ENCODE data around the gene SCN2A.

DNA sequence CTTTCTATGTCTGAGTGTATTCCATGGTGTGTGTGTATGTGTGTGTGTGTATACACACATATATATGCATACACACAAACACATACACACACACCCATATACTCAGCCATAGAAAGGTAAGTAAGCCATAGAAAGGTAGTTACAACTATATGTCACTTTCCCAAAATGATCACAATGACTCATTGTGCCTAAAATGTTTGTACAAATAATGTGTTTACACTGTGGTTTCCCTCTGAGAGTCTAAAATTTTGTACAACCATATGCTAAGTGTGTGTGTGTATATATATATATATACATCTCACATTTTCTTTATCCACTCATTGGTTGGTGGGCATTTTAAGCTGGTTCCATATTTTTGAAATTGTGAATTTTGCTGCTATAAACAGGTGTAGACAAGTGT lies 175.0 kb downstream of the SCN2A start:
- TF ChIP-seq POLR2AphosphoS5 (IDR thresholded peaks at IDR 0.05; ENCODE audit: borderline replicate concordance, low read depth, low read length) = no peak
- no peak for TF ChIP-seq EZH2 (IDR thresholded peaks at IDR 0.05)
- TF ChIP-seq FOXP2 (optimal IDR thresholded peaks at IDR 0.05; ENCODE audit: control extremely low read depth, extremely low read length, insufficient read depth) = no peak

All from SK-N-MC (cell line).